DMS 273 treated with DMSO at 0.1 percent for 48 hours (cell line): ENCODE data around the gene BRDT.
"Not testable (repeated sequence)": the region's sequence is repeated elsewhere in the genome, so short reads cannot be mapped to it uniquely, and the experiment has no call there.

Source experiments
- DNase-seq: peaks from one replicate; lab custom pipeline; 2025; lab: John Stamatoyannopoulos, UW

BRDT gene

GRCh38 chr1:91993256-91993655, 44.1 kb downstream of the BRDT start:
- DNase-seq, result no peak

- DNase-seq, result no peak
Observed at GRCh38 chr1:91997607-91998195, 48.5 kb downstream of the BRDT start.

- no peak for DNase-seq
Observed at GRCh38 chr1:92004129-92004528, 54.9 kb downstream of the BRDT start.

- DNase-seq, result no peak
Observed at GRCh38 chr1:92013923-92014322, 64.7 kb downstream of the BRDT start.

GRCh38 chr1:92016720-92017316, 67.6 kb downstream of the BRDT start:
- no peak for DNase-seq

GRCh38 chr1:92017656-92018055, 68.5 kb downstream of the BRDT start:
- DNase-seq, result no peak

GRCh38 chr1:92026042-92026441, 76.8 kb downstream of the BRDT start:
- DNase-seq, result not testable (repeated sequence)

GRCh38 chr1:92026806-92027205, 77.6 kb downstream of the BRDT start:
- no peak for DNase-seq

GRCh38 chr1:92029241-92029922, 80.2 kb downstream of the BRDT start:
- no peak for DNase-seq

GRCh38 chr1:92030656-92031107, 81.5 kb downstream of the BRDT start:
- no peak for DNase-seq

- DNase-seq, result no peak
Observed at GRCh38 chr1:92031281-92032110, 82.3 kb downstream of the BRDT start.

- DNase-seq, result no peak
Observed at GRCh38 chr1:92037400-92037799, 88.2 kb downstream of the BRDT start.

GRCh38 chr1:92038695-92039346, 89.6 kb downstream of the BRDT start:
- no peak for DNase-seq

- no peak for DNase-seq
Observed at GRCh38 chr1:92040971-92041370, 91.8 kb downstream of the BRDT start.

GRCh38 chr1:92043621-92044020, 94.4 kb downstream of the BRDT start:
- DNase-seq, result no peak

- DNase-seq, result no peak
Observed at GRCh38 chr1:92045766-92046495, 96.7 kb downstream of the BRDT start.

- DNase-seq, result no peak
Observed at GRCh38 chr1:92051948-92052347, 102.7 kb downstream of the BRDT start.
